HG03521 (cell line): ENCODE data around the gene VAPB.

Experiments used
- ATAC-seq: cut with Tn5 transposase; IDR thresholded peaks from one replicate; pipeline ENCODE4 v1.9.1; 2021; ENCODE audit warnings: mild to moderate bottlenecking, moderate library complexity; ENCODE audit not compliant: unreplicated experiment

VAPB gene

GRCh38 chr20:58377766-58378401 is 11.1 kb upstream of the VAPB start:
- no peak for ATAC-seq

- ATAC-seq: no peak
These were observed 10.3 kb upstream of the VAPB start for GRCh38 chr20:58378704-58379103.

- no peak for ATAC-seq
These were observed 7.4 kb upstream of the VAPB start for GRCh38 chr20:58381627-58382026.

GRCh38 chr20:58382096-58382495 is 6.9 kb upstream of the VAPB start:
- no peak for ATAC-seq

- no peak for ATAC-seq
These were observed 4.2 kb upstream of the VAPB start for GRCh38 chr20:58384821-58385220.

- no peak for ATAC-seq
These were observed 914 bp upstream of the VAPB start for GRCh38 chr20:58388028-58388601.

DNA sequence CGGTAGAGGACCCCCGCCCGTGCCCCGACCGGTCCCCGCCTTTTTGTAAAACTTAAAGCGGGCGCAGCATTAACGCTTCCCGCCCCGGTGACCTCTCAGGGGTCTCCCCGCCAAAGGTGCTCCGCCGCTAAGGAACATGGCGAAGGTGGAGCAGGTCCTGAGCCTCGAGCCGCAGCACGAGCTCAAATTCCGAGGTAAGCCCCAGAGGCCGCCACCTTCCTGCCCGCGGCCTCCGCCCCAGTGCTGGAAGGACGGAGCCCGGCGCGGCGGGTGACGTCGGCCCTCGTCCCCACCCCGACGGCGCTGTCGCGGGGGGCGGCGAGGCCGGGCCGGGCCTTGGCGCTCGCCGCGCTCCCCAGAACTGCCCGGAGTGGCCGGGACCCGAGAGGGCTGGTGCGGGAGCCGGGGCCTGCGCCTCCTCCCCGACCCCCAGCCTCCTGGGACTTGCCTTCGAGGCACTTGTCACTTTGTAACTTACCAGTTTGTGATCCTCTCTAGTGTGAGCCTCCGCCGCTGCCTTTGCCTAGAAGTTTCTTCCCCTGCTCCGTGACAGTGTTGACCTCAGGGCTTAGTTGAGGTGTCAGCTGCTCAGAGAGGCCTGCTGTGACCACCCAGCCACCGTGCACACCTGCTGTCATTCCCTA is 417 bp downstream of the VAPB start:
- ATAC-seq: peak; percentile 26

DNA sequence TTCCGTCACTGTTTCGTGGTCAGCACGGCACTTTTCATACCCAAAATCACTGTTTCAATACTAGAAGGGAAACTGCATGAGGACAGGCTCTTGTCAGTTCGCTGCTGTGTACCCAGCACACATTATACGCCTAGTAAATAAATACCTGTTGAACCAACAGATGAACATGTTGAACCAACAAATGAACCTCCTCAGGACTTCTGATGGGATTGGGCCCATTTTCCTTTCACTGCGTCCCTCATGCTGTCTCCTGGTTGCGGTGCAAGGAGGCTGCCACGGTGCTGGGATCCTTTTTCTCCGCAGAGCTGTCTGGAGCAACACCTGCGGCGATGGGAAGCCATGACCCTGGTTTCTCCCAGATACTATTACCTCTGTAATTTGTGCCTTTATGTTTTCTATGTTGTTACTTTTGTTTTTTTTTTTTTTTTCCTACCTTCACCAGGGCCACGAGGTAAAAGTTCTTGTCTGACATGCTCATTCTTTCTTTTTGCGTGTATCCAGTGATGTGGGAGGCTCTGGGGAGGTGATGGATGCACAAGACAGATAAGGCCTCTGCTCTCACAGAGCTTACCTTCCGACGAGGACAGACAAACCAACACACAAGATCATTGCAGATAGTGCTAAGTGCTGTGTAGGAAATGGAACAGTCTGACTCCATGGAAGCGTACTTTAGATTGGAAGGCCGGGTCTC is 1.1 kb downstream of the VAPB start:
- no peak for ATAC-seq

DNA sequence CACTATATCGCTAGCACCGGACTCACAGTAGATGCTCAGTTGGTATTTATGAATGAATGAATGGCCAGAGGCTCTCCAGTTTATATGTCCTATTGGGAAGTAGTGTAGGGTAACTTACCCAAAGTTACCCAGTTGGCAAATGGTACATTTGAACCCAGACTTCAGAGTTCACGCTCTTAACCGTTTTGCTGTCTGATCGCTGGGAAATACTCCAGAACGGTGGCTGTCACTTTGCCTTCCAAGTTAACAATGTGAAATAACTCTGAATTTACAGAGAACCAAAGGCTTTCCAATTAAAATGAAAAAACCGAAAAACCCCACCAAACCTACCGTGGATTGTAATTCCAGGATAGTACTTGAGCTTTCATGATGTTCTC is 1.6 kb downstream of the VAPB start:
- no peak for ATAC-seq

DNA sequence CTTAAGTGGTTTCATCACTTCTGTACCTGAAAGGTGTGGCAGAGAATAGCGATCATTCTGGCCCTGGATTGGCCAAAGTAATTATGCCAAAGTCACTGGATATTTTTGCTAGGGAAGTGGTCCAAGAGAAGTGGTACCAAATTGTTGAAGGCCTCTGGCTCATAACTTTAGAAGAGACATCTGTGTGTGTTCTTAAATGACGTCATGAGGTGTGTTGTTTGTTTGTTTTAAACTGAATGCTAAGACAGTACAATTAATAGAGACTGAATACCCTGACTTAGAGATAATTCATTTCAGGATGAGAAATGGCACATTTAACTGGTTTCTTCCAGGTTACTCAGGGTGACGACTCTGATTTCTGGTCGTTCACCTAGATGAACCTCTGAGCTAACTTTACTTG is 3.3 kb downstream of the VAPB start:
- ATAC-seq: no peak

DNA sequence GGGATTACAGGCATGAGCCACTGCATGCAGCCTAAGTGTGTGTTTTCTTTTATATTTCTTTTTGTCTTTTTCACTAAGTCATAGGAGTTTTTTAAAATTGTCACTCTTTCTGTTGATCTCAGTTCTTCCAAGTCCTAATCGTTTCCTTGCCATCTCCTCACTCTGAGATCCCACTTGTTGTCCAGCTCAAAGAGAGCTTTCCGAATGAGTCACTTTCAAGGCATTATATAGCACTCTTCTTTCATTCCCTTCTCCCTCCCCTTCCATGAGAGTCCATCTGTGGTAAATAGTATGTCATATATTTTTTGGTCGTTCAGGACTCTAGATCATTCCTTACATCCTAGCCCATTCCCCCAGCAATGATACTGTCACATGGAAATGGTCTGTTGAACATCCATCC is 4.3 kb downstream of the VAPB start:
- ATAC-seq: no peak

DNA sequence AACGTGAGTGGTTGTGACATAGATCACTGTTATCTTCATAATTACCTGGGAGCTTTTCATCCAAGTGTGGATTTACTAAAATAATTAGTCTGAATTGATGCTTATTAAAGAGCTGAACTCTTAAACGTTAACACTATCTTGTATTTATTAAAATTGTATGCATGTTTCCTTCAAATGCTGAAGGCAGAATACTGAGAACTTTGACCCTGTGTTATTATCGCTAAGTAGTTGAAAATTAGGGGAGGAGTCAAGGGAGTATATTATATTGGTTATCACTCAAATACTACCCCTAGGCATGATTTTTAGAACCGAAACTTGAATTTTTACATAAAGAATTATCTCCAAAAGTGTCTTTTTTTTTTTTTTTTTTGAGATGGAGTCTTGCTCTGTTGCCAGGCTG is 5.8 kb downstream of the VAPB start:
- ATAC-seq: no peak

DNA sequence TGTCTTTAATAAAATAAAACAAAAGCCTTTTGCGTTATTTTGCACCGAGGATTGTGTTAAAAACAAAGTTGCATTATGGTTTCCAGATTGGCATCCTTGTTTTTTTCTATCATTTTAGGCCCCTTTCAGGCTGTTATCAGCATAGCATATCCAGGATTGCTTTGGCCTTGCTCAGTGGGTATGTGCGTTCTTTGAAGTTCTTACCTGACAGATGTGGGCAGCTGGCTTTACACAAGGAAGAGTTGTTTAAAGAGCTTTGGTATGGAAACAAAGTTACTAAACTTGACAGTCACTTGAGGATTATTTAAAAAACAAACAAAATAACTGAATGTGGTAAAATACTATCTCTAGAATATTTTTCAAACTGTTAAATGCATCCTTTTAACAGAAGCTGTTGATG is 6.6 kb downstream of the VAPB start:
- no peak for ATAC-seq

DNA sequence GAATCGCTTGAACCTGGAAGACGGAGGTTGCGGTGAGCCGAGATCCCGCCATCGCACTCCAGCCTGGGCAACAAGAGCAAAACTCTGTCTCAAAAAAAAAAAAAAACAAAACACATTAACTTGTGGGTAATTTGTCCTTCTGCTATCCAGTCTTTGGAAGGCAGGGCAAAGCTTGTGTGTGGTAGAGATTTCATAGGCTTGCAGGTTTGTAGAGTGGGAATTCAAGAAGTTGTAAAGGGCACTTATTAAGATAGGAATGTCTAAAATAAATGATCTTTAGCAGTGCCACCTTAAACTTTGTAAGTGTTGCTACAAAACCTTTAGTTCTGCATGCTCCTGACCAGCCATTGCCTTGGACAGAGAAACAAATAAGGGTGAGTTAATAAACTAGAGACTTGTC is 8.4 kb downstream of the VAPB start:
- ATAC-seq: no peak

DNA sequence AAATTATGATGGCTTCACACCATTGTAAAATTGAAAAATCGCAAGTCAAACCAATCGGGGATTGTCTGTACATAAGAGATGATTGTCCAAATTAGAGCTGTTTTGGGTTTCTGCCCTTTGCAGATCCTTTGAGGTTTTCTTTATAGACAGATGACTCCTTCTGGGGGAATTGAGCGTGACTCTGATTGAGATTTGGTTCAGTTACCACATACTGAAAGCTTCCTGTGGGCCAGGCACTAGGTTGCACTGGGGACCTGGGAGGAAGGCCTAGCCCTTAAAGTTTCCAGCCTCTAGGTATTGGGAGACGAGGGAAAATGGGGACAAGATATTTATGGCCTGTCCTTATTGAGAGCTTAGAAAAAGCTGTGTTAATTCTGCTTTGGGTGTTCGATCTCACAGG is 9.2 kb downstream of the VAPB start:
- no peak for ATAC-seq

- ATAC-seq: no peak
These were observed 10.9 kb downstream of the VAPB start for GRCh38 chr20:58399926-58400325.

GRCh38 chr20:58401162-58401561 is 12.1 kb downstream of the VAPB start:
- no peak for ATAC-seq

DNA sequence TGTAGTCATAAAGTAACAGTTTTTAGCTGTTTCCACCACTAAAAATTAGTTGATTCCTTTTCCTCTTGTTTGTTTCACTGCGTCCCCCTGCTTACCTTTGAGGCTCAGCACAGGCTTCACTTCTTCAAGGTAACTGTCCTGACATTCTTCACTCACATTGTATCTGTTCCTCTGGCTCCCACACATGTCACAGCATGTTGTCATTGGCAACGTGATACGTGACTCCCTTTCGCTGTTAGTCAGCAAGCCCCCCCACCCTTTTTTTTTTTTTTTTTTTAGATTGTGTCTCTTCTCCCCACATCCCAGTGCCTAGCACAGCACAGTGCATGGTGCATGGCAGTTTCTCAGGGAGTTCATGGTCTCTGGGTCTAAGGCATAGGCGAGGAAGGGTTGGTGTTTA is 13.3 kb downstream of the VAPB start:
- no peak for ATAC-seq

- ATAC-seq: peak; percentile 81
These were observed 13.8 kb downstream of the VAPB start for GRCh38 chr20:58402827-58403226.

DNA sequence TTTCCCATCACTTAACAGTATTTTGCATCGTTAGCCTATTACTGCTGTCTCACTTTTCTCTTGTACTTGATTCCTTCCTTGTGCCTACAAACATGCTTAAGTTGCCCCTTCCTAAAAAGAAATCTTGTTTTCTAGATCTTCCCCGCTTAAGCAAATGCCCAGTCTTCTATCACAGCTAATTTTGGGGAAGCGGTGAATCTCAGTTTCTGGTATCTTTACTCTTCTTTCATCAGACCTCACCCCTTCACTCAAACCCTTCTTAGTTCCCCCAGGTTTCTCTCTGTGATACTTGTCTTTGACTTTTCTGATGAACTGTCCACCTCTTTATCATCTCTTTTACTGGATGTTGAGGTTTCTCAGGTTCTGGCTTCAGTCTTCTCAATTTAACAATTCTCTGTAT is 14.2 kb downstream of the VAPB start:
- ATAC-seq: no peak

GRCh38 chr20:58405504-58406291 is 16.7 kb downstream of the VAPB start:
- no peak for ATAC-seq
